WERI-Rb-1 (cell line): Measurements from ENCODE around the gene WASHC2A.
"Not testable (repeated sequence)": the region's sequence is repeated elsewhere in the genome, so short reads cannot be mapped to it uniquely, and the experiment has no call there.

Experiments used
- DNase-seq: peaks from one replicate; pipeline ENCODE4 v3.0.0-alpha.2; 2020
- H3K27ac ChIP-seq: fragments of 250-450 bp; sonication (Bioruptor Pico); 2 replicates; pipeline ENCODE4 v1.5.1; 2020; ENCODE audit warnings: mild to moderate bottlenecking, moderate library complexity
- H3K27me3 ChIP-seq: fragments of 250-450 bp; sonication (Bioruptor Pico); 2 replicates; pipeline ENCODE4 v1.5.1; 2021; ENCODE audit warnings: mild to moderate bottlenecking, low read depth, moderate library complexity; ENCODE audit not compliant: insufficient read depth, severe bottlenecking
- H3K36me3 ChIP-seq: fragments of 250-450 bp; sonication (Bioruptor Pico); 2 replicates; pipeline ENCODE4 v1.5.1; 2020; ENCODE audit warnings: mild to moderate bottlenecking, moderate library complexity
- H3K4me3 ChIP-seq: 2 replicates; pipeline ENCODE4 v1.5.1; 2011; ENCODE audit warnings: low read depth, mild to moderate bottlenecking, control low read depth, low read length
- H3K9me3 ChIP-seq: fragments of 250-450 bp; sonication (Bioruptor Pico); 2 replicates; pipeline ENCODE4 v1.5.1; 2021; ENCODE audit warnings: mild to moderate bottlenecking, moderate library complexity; ENCODE audit not compliant: severe bottlenecking

Gene WASHC2A

DNA sequence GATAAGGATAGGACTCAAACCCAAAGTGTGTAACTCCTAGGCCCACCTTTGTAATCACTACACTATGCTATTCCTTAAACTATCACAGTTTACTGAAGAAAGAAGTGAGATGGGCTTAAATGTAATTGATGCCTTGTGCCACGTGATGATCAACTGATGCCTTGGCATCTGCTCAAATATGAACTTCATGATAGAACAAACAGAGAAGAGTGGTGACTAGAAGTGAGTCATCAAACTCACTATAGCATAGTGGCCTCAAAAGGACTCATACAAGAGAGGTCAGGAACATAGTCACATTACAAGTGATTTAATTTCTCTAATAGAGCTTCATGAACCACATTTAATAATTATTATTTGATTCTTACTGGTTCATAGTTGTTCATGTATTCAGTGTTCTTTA is 101.8 kb downstream of the WASHC2A start:
- not testable (repeated sequence) for DNase-seq, H3K36me3 ChIP-seq, H3K27ac ChIP-seq, H3K9me3 ChIP-seq, H3K27me3 ChIP-seq, H3K4me3 ChIP-seq

DNA sequence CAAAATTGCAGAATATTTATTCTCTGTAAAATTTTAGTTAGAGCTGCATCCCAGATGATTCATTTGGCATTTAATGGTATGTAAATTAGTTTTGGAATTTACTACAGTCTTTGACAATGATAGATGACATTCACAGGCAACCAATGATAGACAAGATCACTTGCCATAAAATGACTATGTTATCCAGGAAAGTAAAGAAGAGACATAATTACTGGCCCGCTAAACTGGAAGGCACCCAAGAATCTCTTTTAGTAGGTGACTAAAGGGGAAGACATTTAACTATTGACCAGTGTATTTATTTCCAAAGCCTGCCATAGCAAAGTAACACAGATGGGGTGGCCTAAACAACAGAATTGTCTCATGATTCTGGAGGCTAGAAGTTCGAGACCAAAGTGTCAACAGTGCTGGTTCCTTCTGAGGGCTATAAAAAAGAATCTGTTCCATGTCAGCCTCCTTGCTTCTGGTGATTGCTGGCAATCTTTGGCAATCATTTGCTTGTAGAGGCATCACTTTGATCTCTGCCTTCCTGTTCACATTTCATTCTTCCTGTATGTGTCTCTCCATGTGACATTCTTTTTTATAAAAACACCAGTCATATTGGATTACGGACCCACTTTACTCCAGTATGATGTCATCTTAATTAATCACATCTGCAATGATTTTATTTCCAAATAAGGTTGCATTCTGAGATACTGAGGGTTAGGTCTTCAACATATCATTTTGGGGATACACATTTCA is 107.2 kb downstream of the WASHC2A start:
- not testable (repeated sequence) for H3K9me3 ChIP-seq, H3K27ac ChIP-seq, H3K36me3 ChIP-seq, H3K4me3 ChIP-seq, H3K27me3 ChIP-seq, DNase-seq
